Kidney tubule cell (primary cell): ENCODE data around the gene PLAAT2.
"Not testable (repeated sequence)": the region's sequence is repeated elsewhere in the genome, so short reads cannot be mapped to it uniquely, and the experiment has no call there.

Source experiments
- DNase-seq: peaks from one replicate; pipeline ENCODE4 v3.0.0-alpha.2; 2018; ENCODE audit warnings: low spot score

PLAAT2 gene

DNA sequence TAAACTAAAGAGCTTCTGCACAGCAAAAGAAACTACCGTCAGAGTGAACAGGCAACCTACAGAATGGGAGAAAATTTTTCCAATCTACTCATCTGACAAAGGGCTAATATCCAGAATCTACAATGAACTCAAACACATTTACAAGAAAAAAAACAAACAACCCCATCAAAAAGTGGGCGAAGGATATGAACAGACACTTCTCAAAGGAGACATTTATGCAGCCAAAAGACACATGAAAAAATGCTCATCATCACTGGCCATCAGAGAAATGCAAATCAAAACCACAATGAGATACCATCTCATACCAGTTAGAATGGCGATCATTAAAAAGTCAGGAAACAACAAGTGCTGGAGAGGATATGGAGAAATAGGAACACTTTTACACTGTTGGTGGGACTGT, 15.7 kb upstream of the PLAAT2 start:
- DNase-seq = not testable (repeated sequence)

DNA sequence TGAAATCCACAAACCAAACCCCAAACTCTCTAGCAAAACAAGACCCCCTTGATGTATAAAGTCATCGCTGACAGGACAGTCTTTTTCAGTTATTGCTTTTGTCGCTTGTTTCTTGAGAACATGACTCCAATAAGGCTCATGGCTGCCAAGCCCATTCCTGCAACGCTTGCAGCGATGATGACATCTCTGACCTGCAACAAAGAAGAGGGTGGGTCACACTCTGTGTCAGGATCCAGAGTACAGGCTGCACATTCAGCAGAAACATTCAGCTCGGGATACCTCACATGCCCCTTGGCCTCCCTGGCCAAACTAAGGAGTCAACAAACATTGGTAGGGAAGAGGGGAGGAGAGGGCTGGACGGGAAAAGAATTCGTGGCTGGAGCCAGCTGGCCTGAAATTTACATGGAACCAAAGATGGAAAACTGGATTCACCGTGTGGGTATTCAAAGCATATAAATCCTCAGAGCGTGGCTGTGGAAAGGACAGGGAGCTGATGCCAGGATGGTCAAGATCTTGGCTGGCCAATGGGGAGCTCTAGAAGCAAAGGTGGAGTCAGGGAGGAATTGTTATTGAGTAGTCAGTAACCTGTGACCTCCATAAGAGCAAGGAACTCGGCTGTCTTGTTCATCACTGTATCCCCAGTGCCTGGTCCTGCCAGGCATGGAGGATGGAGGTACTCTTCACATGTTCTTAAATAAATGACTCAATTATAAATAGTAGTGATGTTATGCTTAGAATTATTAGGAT, 11.8 kb upstream of the PLAAT2 start:
- peak; percentile 43 for DNase-seq

DNA sequence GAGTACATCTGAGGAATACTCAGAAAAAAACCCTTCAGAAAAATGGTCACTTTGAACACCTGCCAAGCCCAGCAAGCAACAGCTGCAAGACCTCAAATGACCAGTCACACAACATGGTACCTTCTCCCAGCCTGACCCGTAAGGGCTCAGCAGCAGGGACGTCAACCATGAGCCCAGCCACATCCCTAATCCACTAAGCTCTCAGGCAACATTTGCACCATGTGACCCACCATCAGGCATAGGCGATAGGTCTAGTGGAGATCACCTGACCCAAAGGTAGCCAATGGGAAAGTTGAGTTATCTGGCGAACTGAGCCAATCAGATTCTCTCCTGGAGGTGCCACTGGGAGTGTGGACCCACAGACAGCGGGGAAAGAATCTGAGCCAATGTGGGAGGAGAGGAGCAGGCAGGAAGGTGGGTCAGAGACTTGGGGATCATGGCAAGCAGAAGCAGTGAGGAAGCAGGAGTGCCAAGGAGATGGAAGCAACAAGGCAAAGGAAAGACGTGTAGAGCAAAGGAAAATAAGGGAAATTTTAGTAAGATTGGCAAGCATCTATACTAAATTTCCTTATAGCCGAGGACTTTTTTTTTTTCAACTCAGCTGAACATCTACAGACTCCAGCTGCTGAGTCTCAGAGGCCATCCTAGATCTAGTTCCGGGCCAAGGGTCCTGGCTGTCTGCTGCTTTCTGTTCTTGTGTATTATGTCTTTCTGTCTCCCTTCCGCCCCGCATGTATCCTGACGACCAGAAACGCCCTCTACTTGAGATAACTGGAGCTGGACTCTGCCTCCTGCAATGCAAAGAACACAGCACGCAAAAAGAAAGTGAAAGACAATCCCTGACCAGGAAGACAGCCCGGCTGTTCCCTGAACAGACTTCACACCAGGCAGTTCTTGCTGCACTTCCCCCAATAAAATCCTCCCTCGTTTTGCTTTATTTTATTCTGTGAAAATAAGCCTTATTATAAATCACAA, 11.0 kb upstream of the PLAAT2 start:
- peak; percentile 64 for DNase-seq

DNA sequence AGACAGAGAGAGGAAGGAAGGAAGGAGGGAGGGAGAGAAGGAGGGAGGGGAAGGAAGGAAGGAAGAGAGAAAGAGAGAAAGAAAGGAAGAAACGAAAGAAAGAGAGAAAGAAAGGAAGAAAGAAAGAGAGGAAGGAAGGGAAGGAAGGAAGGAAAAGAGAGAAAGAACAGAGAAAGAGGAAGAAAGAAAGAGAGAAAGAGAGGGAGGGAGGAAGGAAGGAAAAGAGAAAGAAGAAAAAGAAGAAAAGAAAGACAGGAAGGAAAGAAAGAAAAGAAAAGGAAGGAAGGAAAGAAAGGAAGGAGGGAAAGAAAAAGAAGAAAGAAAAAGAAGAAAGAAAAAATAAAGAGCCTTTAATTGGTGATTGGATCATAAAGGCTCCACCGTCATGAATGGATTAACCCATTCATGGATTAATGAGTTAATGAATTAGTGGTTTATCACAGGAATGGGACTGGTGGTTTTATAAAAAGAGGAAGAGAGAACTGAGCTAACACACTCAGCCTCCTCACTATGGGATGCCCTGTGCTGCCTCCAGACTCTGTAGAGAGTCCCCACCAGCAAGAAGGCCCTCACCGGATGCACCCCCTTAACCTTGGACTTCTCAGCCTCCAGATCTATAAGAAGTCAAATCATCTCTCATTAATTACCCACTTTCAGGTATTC, 9.0 kb upstream of the PLAAT2 start:
- no peak for DNase-seq

DNA sequence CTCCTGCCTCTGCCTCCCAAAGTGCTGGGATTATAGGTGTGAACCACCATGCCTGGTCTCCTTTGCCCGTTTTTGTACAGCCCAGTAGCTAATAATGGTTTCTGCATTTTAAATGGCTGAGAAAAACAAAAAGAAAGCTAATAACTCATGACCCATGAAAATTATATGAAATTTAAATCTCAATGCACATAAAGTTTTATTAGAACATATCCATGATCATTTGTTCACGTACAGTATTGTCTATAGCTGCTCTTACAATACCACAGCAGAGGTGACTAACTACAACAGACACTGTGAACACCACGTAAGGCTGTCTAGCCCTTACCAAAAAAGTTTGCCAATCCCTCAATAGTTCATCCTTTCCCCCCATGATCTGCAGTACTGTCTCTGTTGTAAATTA, 6.4 kb upstream of the PLAAT2 start:
- no peak for DNase-seq

DNA sequence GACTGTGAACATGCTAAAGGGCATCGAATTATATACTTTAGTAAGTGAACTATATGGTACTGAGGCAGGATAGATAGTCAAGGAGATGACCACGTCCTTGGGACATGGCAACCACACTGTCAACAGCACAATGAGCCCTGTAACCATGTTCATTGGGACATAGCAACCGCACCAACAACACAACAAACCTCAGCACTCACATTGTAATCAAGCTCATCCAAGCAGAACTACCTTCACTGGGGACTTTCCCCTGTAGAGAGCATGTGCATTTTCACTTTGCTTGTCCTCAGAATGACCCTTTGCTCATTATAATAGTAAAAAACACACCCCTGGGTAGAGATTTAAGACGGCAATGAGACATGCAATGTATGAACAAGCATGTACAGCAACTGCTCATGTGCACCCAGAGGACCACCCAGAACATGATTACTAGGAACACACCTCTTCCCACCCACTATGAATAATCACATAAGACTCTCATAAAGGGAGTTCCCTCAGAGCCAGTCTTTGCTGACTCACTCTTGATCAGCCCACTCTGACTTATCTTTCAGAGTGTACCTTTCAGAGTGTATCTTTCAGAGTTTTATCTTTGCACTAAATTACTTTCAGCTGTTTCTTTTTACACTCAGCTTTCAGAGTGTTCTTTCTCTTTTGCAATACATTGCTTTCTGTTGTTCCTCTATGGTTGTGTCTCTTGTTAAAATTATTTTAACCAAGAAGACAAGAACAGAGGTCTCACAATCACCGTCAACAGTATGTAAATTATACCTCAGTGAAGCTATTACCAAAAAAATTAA, 4.1 kb upstream of the PLAAT2 start:
- peak; percentile 99 for DNase-seq

DNA sequence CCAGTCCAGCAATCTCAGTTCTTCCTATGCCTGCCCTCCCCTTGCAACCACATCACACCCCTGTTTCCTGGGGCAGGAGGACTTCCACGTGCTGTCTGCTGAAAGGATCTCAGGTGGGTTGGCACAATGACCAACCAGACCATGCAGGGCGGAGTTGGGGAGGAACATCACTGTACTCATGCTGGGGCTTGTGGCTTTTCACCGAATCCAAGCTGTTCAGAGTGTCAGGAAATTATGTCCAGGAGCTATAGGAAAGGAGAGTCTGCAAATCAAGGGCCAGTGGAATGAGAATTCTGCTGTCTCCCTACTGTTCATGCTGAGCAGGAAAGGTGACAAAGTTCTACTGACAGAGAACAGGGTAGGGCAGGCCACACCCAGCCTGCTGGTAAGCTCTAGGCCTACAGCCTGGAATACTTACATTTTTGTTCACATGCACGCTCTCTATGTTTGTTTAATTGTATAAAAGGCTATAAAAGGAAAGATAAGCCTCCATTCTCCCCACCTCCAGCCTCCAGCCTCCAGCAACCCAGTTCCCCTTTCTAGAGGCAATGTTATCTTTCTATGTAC, 1.7 kb upstream of the PLAAT2 start:
- DNase-seq = peak; percentile 15

DNA sequence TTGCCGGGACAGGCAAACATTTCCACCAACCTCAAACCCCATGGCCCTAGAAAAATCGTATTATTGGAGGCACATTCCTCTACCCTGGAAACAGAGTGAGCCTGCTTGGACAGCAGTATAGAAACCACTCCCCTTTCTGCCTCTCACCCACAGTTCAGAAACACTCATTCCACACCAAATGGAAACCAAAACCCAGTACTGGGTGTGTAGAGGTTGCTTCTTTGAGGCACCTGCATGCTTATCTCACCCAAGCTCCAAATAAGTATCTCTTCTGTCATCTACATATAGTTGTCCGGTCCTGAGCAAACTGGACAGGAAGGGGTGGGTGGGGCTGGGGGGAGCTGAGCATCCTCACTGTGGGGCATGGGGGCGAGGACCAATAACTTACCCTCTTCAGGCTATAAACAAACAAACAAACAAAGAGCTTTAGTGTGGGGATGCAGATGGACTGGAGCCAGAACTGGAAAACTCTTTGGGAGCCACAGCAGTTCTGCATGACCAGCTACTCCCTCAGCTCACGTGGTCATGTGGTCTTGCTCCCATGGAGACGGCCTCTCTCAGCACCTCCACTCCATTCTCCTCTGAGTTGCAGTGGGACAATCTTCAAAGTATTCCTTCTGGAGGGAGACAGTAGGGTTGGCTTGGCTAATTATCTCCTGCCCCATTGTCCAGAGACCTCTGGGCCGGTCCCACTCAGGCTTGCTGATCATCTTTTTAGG, 1.0 kb upstream of the PLAAT2 start:
- DNase-seq = peak; percentile 67

DNA sequence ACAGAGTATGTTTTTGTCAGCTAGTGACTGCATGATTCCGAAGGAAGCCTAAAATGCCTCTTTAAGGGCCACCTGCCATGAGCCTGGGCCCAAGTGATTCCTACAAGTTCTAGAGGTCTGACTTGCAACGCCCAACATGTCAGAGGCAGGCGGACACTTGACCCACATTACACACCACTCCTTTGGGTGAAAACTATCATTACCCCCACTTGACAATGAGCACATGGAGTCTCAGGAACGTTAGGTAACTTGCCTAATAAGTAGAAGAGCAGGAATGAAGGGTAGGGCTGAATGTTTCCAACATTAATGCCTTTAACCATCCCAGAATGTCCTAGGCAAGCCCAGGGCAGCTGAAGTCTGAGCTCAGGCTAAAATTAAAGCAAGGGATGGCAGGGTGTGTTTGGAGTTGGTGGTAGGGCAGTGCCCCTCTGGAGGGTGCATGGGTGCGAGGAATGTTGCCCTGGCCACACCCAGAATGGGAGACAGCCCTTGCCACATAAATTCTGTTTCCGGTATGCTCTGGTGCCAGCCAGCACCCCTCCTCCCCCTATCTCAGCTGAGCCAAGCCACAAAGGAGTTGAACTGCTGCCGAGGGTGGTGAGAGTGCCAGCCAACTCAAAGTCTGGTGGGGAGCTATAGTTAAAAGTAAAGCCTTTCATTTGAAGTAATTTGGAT, 2.5 kb downstream of the PLAAT2 start:
- peak; percentile 56 for DNase-seq

DNA sequence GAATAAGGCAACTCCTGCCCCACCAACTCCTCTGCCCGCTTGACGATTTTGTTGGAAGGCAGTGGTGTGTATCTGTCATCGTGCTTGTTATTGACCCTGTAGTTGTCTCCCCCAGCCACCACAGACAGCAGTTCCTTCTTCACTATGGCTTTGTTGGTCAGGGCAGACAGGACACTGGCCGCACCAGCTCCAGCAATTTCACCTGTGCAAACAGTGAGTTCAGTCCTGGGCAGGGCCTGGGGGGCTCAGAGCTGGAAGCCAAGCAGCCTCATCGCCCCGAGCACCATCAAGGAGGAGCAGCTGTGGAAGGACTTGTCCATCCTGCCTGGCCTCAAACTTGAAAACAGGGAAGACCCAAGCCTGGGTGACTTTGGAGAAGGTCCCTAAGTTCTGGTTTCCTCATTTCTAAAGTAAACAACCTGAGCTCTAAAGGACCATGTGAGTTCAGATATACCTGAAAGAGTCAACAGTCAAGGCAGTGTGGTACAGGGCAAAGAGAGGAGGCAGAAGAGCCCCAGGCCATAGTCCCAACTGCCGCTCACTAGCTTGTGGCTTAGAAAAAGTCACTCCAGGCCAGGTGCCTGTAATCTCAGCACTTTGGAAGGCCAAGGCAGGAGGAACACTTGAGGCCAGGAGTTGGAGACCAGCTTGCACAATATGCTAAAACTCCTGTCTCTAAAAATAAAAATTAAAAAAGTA, 4.6 kb downstream of the PLAAT2 start:
- DNase-seq = no peak

DNA sequence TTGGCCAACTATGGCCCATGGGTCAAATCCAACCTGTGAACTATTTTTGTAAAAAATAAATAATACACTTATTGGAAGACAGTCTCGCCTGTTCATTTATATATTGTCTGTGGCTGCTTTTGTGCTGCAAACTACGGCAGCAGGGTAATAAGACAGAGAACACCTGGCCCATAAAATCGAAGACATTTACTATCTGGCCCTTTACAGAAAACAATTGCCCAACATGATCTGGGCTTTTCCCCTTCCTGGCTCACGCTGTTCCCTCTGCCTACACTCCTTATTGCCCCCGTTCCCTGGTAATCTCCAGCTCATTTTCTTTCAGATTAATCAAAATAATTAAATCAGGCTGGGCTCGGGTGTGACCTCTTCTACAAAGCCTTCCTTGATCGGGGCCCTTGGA, 5.6 kb downstream of the PLAAT2 start:
- no peak for DNase-seq

DNA sequence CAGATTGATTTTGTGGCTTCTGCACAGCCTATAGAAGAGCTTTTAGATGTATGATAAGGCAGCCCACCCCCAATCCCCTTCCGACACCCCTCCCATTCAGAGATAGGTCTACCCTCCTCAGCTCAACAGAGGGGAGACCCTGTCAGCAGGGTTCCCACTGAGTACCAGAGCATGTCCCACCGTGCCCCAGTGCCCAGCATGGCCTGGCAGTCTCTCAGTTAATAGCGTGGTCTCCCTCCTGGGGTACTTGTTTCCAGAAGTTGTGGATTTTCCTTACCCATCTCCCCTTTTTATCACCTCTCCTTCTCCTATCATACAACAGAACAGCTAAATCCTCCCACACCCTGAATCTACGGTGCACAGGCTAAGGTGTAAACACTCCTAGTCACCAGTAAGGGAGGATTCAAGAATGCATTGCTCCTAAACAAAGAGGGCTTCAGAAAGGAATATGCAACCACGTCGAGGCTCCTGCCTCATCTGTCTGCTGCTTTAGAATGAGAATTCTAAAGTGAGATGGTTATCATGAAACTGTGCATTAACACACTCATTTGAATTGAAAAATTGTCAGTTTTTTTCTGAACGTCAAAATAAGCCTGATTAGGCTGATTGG, 6.7 kb downstream of the PLAAT2 start:
- DNase-seq = no peak

DNA sequence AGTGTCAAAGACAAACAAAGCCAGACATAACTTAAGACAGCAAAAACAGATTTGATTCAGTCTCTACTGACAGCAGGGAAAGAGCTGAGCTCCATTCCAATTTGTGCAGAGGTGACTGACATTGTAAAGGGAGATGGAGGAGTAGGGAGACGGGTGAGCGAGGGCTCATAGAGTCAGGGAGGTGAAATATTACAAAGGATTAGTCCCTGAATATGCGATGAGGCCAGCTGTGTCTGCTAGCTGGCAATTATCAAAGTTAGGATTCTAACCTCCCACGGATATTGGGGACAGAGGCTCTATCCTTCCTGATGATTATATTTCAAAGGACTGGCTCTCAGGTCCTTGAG, 8.3 kb downstream of the PLAAT2 start:
- no peak for DNase-seq

DNA sequence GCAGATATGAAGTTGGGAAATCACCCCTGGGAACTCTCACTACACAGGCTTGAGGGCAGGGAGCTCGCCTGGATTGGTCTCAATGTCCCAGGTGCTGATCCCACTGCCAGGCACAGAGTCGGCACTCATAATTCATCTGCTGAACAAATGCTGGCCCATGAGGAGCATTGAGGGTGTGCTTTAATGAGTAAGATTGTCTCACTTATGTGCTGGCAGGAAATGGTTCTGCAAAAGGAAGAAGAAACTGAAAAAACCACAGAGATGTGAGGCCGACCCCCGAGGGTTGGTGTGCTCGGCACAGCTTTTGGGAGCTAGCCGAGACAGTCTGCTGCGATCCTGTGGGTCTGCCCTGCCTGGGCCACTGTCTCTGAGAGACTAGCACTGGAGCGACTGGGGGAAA, 9.4 kb downstream of the PLAAT2 start:
- peak; percentile 25 for DNase-seq

DNA sequence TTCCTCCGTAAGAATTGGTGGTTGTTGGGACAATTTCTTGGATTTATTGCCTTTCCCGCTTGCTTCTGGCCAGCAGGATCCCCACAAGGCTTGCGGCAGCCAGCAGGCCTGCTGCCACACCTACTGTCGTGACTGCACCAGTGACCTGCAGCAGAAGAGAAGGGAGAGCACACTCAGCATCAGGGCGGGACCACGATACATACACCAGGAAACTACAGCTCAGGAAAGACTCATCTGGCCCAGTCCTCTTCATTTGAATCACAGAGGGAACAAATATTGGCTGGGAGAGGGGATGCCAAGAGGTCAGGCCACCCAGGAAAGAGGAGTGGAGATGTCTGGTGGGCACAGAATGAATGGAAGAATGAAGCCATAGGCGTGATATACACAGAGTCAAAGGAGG, 10.3 kb downstream of the PLAAT2 start:
- no peak for DNase-seq

DNA sequence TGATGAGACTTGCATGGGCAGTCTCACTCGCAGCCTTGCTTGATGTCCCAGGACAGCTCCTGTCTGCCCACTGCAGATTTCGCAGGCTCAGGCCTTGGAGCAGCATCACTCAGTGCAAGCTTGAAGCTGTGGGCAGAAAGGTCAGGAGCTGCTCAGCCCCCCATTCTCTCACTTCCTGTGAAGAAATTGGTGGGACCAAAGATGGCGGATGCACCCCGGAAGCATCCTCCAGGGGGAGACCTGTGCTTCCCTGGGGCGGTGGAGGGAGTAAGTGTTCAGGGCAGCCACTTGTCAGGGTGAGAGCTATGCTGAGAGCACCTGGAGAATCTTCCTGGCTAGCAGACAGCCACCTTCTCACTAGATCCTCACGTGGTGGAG, 11.3 kb downstream of the PLAAT2 start:
- DNase-seq = no peak

DNA sequence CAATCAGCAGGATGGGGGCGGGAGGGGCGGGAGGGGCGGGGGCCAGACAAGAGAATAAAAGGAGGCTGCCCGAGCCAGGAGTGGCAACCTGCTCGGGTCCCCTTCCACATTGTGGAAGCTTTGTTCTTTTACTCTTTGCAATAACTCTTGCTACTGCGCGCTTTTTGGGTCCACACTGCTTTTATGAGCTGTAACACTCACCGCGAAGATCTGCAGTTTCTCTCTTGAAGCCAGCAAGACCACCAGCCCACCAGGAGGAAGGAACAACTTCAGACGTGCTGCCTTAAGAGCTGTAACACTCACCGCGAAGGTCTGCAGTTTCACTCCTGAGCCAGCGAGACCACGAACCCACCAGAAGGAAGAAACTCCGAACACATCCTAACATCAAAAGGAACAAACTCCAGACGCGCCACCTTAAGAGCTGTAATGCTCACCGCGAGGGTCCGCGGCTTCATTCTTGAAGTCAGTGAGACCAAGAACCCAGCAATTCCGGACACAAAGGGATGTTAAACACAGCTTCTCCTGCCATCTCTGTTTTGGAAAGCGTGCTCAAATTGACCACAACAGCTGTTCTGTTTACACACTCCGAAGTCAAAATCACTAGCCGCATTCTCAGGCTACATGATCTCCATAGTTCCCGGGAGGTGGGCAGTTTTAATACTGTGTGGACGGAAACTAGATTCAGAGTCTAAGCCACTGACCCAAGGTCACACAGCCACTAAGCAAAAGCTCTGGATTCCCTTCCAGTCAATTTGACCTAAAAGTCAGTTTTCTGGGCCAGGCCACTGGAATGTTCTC, 11.9 kb downstream of the PLAAT2 start:
- no peak for DNase-seq

DNA sequence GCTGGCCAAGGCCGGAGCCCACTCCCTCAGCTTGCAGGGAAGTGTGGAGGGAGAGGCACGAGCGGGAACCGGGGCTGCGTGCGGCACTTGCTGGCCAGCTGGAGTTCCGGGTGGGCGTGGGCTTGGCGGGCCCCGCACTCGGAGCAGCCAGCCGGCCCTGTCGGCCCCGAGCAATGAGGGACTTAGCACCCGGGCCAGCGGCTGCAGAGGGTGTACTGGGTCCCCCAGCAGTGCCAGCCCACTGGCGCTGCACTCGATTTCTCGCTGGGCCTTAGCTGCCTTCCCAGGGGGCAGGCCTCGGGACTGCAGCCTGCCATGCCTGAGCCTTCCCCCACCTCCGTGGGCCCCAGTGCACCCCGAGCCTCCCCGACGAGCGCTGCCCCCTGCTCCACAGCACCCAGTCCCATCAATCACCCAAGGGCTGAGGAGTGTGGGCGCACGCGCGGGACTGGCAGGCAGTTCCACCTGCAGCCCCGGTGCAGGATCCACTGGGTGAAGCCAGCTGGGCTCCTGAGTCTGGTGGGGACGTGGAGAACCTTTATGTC, 13.0 kb downstream of the PLAAT2 start:
- not testable (repeated sequence) for DNase-seq
